ENCODE results near the gene FAT1.

FAT1 gene

DNA sequence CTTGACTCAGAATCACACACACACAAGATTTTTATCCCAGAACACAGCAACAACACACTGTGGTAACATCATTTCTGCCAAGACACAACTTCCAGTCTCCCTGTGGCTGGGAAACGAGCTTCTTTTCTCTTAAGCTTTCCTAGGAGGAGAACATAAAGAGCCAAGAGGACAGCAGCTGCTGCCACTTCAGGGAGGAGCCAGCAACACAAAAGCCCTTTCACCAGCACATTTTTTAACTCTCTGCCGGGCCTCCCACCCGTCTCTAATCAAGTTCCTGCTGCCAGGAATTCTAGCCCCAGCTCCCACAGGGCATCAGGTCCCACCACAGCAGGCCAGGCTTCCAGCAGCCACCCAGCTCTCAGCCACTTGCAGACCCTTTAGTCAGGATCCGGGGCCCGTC is 22.4 kb downstream of the FAT1 start:
- Histone ChIP-seq H3K79me2 (ENCODE audit: low read length) (peaks cover 97% of the 10 kb centered on the region), H2AFZ (ENCODE audit: low read length) (no peak overlapping the region), H3K4me1 (ENCODE audit: low read length) (no peaks in the 10 kb centered on the region), H3K36me3 (replicated peaks; ENCODE audit: insufficient read depth, low read length) (0 out of 2 replicates have a peak, but pooled peaks cover 3% of the 10 kb centered on the region), H3K9me3 (replicated peaks; ENCODE audit: insufficient read depth, low read length) (no peaks in the 10 kb centered on the region; the same call in 1 of the 2 replicates), H3F3A (ENCODE audit: insufficient read depth, low read length) (no peaks in the 10 kb centered on the region), H4K20me1 (ENCODE audit: insufficient read depth, low read length) (no peaks in the 10 kb centered on the region), H3K4me2 (ENCODE audit: low read depth, low read length) (no peak overlapping the region), H3K27ac (ENCODE audit: low read length) (no peak overlapping the region), H3K9ac (ENCODE audit: low read length) (no peak overlapping the region), H3K4me3 (ENCODE audit: low read length) (no peak overlapping the region), H3K27me3 (replicated peaks; ENCODE audit: insufficient read depth, low read length) (no peaks in the 10 kb centered on the region), H3K9me2 (replicated peaks; ENCODE audit: insufficient read depth, low read length) (no peaks in the 10 kb centered on the region)
- DNase-seq: no peak
- TF ChIP-seq EZH2phosphoT487 (IDR thresholded peaks at IDR 0.05; ENCODE audit: low read length) (no peak), EZH2 (optimal IDR thresholded peaks at IDR 0.05; ENCODE audit: low read depth, low read length) (no peak)
- TF ChIP-seq, protein P1, sequence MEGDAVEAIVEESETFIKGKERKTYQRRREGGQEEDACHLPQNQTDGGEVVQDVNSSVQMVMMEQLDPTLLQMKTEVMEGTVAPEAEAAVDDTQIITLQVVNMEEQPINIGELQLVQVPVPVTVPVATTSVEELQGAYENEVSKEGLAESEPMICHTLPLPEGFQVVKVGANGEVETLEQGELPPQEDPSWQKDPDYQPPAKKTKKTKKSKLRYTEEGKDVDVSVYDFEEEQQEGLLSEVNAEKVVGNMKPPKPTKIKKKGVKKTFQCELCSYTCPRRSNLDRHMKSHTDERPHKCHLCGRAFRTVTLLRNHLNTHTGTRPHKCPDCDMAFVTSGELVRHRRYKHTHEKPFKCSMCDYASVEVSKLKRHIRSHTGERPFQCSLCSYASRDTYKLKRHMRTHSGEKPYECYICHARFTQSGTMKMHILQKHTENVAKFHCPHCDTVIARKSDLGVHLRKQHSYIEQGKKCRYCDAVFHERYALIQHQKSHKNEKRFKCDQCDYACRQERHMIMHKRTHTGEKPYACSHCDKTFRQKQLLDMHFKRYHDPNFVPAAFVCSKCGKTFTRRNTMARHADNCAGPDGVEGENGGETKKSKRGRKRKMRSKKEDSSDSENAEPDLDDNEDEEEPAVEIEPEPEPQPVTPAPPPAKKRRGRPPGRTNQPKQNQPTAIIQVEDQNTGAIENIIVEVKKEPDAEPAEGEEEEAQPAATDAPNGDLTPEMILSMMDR (IDR thresholded peaks at IDR 0.05; ENCODE audit: low read length): no peak

DNA sequence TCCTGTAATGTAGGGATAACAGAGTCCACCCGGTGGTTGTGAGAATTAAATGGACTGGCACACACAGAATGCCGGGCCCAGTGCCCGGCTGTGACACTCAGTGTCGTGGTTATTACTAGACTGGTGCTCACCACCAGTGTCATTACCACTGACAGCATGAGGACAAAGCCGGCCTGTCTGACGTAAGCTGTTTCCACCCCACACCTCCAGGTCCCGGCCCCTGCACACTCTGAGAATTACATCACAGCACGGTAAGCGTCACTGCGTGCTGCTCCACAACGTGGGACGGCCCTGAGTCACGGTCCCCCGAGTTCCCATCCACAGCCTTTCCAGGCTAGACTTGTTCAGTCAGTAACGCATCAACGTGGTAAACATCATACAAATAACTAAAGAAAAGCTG is 22.9 kb downstream of the FAT1 start:
- no peaks in the 10 kb centered on the region for H3K9me2 ChIP-seq (replicated peaks; ENCODE audit: insufficient read depth, low read length)
- no peaks in the 10 kb centered on the region for H3K4me1 ChIP-seq (ENCODE audit: low read length)
- no peak for TF ChIP-seq EZH2 (optimal IDR thresholded peaks at IDR 0.05; ENCODE audit: low read depth, low read length)
- TF ChIP-seq, protein P1 (IDR thresholded peaks at IDR 0.05; ENCODE audit: low read length): no peak
- no peak for TF ChIP-seq EZH2phosphoT487 (IDR thresholded peaks at IDR 0.05; ENCODE audit: low read length)
- no peaks in the 10 kb centered on the region for H3K27me3 ChIP-seq (replicated peaks; ENCODE audit: insufficient read depth, low read length)
- peaks cover 97% of the 10 kb centered on the region for H3K79me2 ChIP-seq (ENCODE audit: low read length)
- 0 out of 2 replicates have a peak, but pooled peaks cover 3% of the 10 kb centered on the region for H3K36me3 ChIP-seq (replicated peaks; ENCODE audit: insufficient read depth, low read length)
- DNase-seq: no peak
- H3K4me2 ChIP-seq (ENCODE audit: low read depth, low read length): no peak overlapping the region
- H3K4me3 ChIP-seq (ENCODE audit: low read length): no peak overlapping the region
- no peaks in the 10 kb centered on the region for H4K20me1 ChIP-seq (ENCODE audit: insufficient read depth, low read length)
- H2AFZ ChIP-seq (ENCODE audit: low read length): no peak overlapping the region
- no peaks in the 10 kb centered on the region for H3F3A ChIP-seq (ENCODE audit: insufficient read depth, low read length)
- H3K9me3 ChIP-seq (replicated peaks; ENCODE audit: insufficient read depth, low read length): no peaks in the 10 kb centered on the region; the same call in 1 of the 2 replicates
- H3K9ac ChIP-seq (ENCODE audit: low read length): no peak overlapping the region
- H3K27ac ChIP-seq (ENCODE audit: low read length): no peak overlapping the region

DNA sequence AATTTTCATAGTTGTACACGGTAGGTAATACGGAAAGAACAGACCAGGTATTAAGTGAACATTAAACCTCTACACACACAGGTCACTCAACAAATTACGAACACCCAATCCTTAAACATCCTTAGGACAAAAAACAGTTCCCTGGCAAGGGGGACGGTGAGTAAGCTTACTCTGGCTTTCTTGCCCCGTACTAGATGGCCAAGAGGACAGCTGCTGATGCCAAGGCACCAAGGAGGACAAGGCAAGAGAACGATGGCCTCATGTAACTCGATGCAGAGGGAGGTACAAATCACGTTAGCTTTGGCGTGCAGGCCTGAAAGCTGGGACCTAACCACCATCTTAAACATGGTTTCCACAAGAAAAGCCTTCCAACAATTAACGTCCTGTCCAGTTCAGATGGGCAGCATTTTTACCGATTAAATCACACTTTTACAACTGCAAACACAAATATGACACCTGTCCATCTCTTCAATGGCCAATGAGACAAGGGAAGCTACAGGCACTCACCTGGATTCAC is 23.7 kb downstream of the FAT1 start:
- no peak for DNase-seq
- H3K9me2 ChIP-seq (replicated peaks; ENCODE audit: insufficient read depth, low read length): no peaks in the 10 kb centered on the region
- no peak overlapping the region for H3K9ac ChIP-seq (ENCODE audit: low read length)
- H3K4me3 ChIP-seq (ENCODE audit: low read length): no peak overlapping the region
- 0 out of 2 replicates have a peak, but pooled peaks cover 3% of the 10 kb centered on the region for H3K36me3 ChIP-seq (replicated peaks; ENCODE audit: insufficient read depth, low read length)
- no peak overlapping the region for H3K27ac ChIP-seq (ENCODE audit: low read length)
- no peaks in the 10 kb centered on the region for H3F3A ChIP-seq (ENCODE audit: insufficient read depth, low read length)
- no peaks in the 10 kb centered on the region for H3K27me3 ChIP-seq (replicated peaks; ENCODE audit: insufficient read depth, low read length)
- no peak overlapping the region for H2AFZ ChIP-seq (ENCODE audit: low read length)
- H4K20me1 ChIP-seq (ENCODE audit: insufficient read depth, low read length): no peaks in the 10 kb centered on the region
- no peaks in the 10 kb centered on the region for H3K4me1 ChIP-seq (ENCODE audit: low read length)
- no peaks in the 10 kb centered on the region; the same call in 1 of the 2 replicates for H3K9me3 ChIP-seq (replicated peaks; ENCODE audit: insufficient read depth, low read length)
- TF ChIP-seq EZH2 (optimal IDR thresholded peaks at IDR 0.05; ENCODE audit: low read depth, low read length) (no peak), EZH2phosphoT487 (IDR thresholded peaks at IDR 0.05; ENCODE audit: low read length) (no peak)
- TF ChIP-seq, protein P1 (IDR thresholded peaks at IDR 0.05; ENCODE audit: low read length): no peak
- H3K79me2 ChIP-seq (ENCODE audit: low read length): peaks cover 96% of the 10 kb centered on the region
- no peak overlapping the region for H3K4me2 ChIP-seq (ENCODE audit: low read depth, low read length)
